ENCODE data around the gene EHHADH. TPM values are rescaled to one million over a fixed set of nuclear protein-coding genes. Genes with fewer than 3 reads are reported as not detected.
"Not testable (repeated sequence)": the region's sequence is repeated elsewhere in the genome, so short reads cannot be mapped to it uniquely, and the experiment has no call there.

The EHHADH gene
- polyA plus RNA-seq, 2 of the 4 experiments (the other 2 are of a cell fraction), result 5.4 to 7.7 TPM

DNA sequence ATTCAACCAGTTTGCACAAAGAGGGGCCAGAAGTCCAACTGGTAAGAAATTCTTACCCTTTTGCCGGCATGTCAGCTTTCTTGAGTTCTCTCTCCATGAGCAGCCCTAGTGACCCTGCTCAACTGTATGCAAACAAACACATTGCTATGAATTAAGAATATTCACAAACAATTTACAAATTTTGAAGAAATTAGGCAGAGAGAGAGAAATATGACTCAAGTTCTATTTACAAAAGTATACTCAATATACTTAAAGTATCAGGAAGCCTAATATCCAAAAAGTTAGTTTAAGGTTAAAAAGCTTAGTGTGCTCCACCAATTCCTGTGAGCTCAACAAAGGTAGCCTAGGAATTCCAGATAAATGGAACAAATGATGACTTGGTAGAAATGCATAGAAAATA is 3.5 kb upstream of the EHHADH start:
- DNase-seq (ENCODE audit: low read depth in 1 of 2, low spot score in 1 of 2) (no peak), FAIRE-seq (no peak), ATAC-seq (no peak)
- Histone ChIP-seq H3K27ac (no peak overlapping the region), H3K4me3 (no peak overlapping the region), H3K4me2 (no peak overlapping the region), H3K9me3 (no peaks in the 10 kb centered on the region), H3K4me1 (peaks cover 5% of the 10 kb centered on the region; the same call in 1 of the 3 replicates)
- ChIA-PET POLR2A (no interaction called here), CTCF (interaction anchor here (1.2 kb wide), 1 partner anchor 11 kb away, joined by 4 read pairs; no protein-coding TSS in a partner anchor)
- WGBS (ENCODE audit: missing lambda C conversion rate), result 94% methylated on average over 1 of the region's 1 CpG
- no peak for TF ChIP-seq REST (IDR thresholded peaks at IDR 0.05)
- no peak for TF ChIP-seq CTCF (IDR thresholded peaks at IDR 0.05)
- no peak for TF ChIP-seq GATA3 (IDR thresholded peaks at IDR 0.05; ENCODE audit: borderline replicate concordance)
- TF ChIP-seq RCOR1 (IDR thresholded peaks at IDR 0.05; ENCODE audit: low read depth, low read length), result no peak
- TF ChIP-seq HOXA7 (CRISPR knock-in tag; IDR thresholded peaks at IDR 0.05), result no peak
- TF ChIP-seq HOXB5 (CRISPR knock-in tag; IDR thresholded peaks at IDR 0.05), result no peak
- TF ChIP-seq MAZ (IDR thresholded peaks at IDR 0.05; ENCODE audit: borderline replicate concordance, low read depth, low read length), result no peak

- no peaks in the 10 kb centered on the region for H3K9me3 ChIP-seq
- DNase-seq (ENCODE audit: low read depth in 1 of 2, low spot score in 1 of 2), result no peak
- ATAC-seq, result no peak
- ChIA-PET CTCF (no interaction called here), POLR2A (interaction anchor here (1.3 kb wide), 1 partner anchor 332 kb away, joined by 3 read pairs; the partner anchor contains the start of gene SENP2)
- H3K4me1 ChIP-seq, result peaks cover 5% of the 10 kb centered on the region; the same call in 1 of the 3 replicates
- H3K4me3 ChIP-seq, result no peak overlapping the region
- FAIRE-seq, result no peak
- H3K4me2 ChIP-seq, result peak overlapping the region; percentile 62
- no peak overlapping the region for H3K27ac ChIP-seq
- WGBS (ENCODE audit: missing lambda C conversion rate), result 78% methylated on average over 4 of the region's 4 CpGs
- TF ChIP-seq FOSB (CRISPR knock-in tag; IDR thresholded peaks at IDR 0.05) (no peak), TFCP2L1 (CRISPR knock-in tag; IDR thresholded peaks at IDR 0.05) (no peak)
- TF ChIP-seq, protein P1, sequence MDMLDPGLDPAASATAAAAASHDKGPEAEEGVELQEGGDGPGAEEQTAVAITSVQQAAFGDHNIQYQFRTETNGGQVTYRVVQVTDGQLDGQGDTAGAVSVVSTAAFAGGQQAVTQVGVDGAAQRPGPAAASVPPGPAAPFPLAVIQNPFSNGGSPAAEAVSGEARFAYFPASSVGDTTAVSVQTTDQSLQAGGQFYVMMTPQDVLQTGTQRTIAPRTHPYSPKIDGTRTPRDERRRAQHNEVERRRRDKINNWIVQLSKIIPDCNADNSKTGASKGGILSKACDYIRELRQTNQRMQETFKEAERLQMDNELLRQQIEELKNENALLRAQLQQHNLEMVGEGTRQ (IDR thresholded peaks at IDR 0.05), result no peak
Measured at GRCh38 chr3:185254799-185255198, 950 bp upstream of the EHHADH start.

DNA sequence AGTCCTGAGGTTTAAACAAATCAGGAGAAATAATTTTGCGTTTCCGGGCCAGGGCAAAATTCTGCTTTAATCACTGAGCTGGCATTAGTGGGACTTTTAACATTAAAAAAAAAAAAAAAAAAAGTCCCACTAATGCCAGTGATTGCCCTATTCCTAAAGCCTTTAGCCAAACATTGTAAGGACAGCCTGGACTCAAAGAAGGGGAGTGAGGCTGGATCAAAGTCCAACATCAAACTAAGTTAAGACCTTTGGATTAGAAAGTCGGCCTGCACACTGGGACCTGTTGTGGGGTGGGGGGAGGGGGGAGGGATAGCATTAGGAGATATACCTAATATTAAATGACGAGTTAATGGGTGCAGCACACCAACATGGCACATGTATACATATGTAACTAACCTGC is 716 bp downstream of the EHHADH start:
- FAIRE-seq; H3K9me3 ChIP-seq; DNase-seq (ENCODE audit: low read depth in 1 of 2, low spot score in 1 of 2); ATAC-seq; POLR2A ChIA-PET; H3K4me1 ChIP-seq; CTCF ChIA-PET: not testable (repeated sequence)
- 69% methylated on average over 3 of the region's 4 CpGs for WGBS (ENCODE audit: missing lambda C conversion rate)
- H3K4me2 ChIP-seq, result peak overlapping the region; percentile 62
- H3K27ac ChIP-seq, result peak overlapping the region in 1 of 2 experiments; percentile 96; a peak in 2 of 6 replicates
- peak overlapping the region; percentile 60; the same call in 2 of the 3 replicates for H3K4me3 ChIP-seq

DNA sequence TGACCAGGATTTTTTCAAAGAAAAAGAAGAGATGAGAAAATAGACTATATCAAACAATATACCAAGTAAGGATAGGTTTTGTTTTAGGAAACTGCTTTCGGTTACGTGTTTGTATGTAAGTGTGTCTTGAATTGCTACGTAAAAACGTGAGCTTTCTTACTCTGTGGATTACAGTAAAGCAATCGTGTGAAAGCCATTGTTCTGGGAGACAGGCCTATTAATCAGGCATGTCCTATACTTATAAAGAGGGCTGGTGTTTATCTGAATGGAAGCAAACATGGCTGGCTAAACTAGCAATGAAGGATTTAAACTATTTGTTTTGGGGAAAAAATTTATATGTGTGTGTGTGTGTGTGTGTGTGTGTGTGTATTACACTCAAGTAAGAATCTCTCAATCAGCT is 2.6 kb downstream of the EHHADH start:
- TF ChIP-seq EHMT2 (IDR thresholded peaks at IDR 0.05; ENCODE audit: low read depth) (no peak), KDM5A (IDR thresholded peaks at IDR 0.05) (no peak), HOXA7 (CRISPR knock-in tag; IDR thresholded peaks at IDR 0.05) (no peak), CTCF (IDR thresholded peaks at IDR 0.05) (no peak), GATA3 (IDR thresholded peaks at IDR 0.05; ENCODE audit: borderline replicate concordance) (no peak), FOSB (CRISPR knock-in tag; IDR thresholded peaks at IDR 0.05) (no peak), E2F6 (IDR thresholded peaks at IDR 0.05; ENCODE audit: borderline replicate concordance, low read depth) (no peak), FOSL2 (IDR thresholded peaks at IDR 0.05) (no peak), FOSL2 (CRISPR knock-in tag; IDR thresholded peaks at IDR 0.05) (no peak), NPAS2 (CRISPR knock-in tag; IDR thresholded peaks at IDR 0.05; ENCODE audit: borderline replicate concordance) (no peak), MAX (IDR thresholded peaks at IDR 0.05) (no peak), JUN (IDR thresholded peaks at IDR 0.05) (no peak), HDAC2 (IDR thresholded peaks at IDR 0.05) (no peak)
- TF ChIP-seq, protein P1 (IDR thresholded peaks at IDR 0.05), result no peak
- 97% methylated on average over 5 of the region's 5 CpGs for WGBS (ENCODE audit: missing lambda C conversion rate)
- no peak for FAIRE-seq
- H3K4me3 ChIP-seq, result no peak overlapping the region
- peaks cover 5% of the 10 kb centered on the region; the same call in 1 of the 3 replicates for H3K4me1 ChIP-seq
- no peak overlapping the region for H3K27ac ChIP-seq
- POLR2A ChIA-PET, result no interaction called here
- CTCF ChIA-PET, result no interaction called here
- ATAC-seq, result no peak
- no peak for DNase-seq (ENCODE audit: low read depth in 1 of 2, low spot score in 1 of 2)
- no peak overlapping the region for H3K4me2 ChIP-seq
- H3K9me3 ChIP-seq, result no peaks in the 10 kb centered on the region
